IMR-90 (cell line): Measurements from ENCODE around the gene WASHC4. TPM values are rescaled to one million over a fixed set of nuclear protein-coding genes. Genes with fewer than 3 reads are reported as not detected.

Source experiments
- ATAC-seq: fragments of 200-7000 bp; cut with Tn5 transposase; 2 replicates; pipeline ENCODE4 v1.9.1; 2020; ENCODE audit warnings: low read depth, mild to moderate bottlenecking, moderate library complexity
- BruUV-seq: library from RNA; stranded (reverse); fragments of 400-500 nt; replicated peaks from 2 replicates; lab custom pipeline; 2021; lab: Mats Ljungman, UMichigan
- CTCF ChIA-PET: fragments of 300-600 bp; formaldehyde crosslinking; extraction: SDS; loops from one replicate; lab custom pipeline; 2021; ENCODE audit warnings: antibody characterized with exemption; lab: Yijun Ruan, JAX
- POLR2A ChIA-PET: fragments of 300-600 bp; sonication (Branson Sonifier 250); formaldehyde crosslinking; loops from one replicate; lab custom pipeline; 2022; ENCODE audit warnings: antibody characterized with exemption; ENCODE audit not compliant: unreplicated experiment; lab: Charles Lee
- DNase-seq: peaks from one replicate; pipeline ENCODE4 v3.0.0; 2013
- H2AFZ ChIP-seq: replicated peaks from 2 replicates; pipeline ENCODE3; 2013; ENCODE audit warnings: low read length, mild to moderate bottlenecking; ENCODE audit not compliant: poor library complexity
- H2AK5ac ChIP-seq: 2 replicates; pipeline ENCODE4 v1.6.1; 2013; ENCODE audit warnings: low read depth, low read length, inconsistent platforms
- H2AK9ac ChIP-seq: replicated peaks from 2 replicates; pipeline ENCODE3; 2013; ENCODE audit warnings: mild to moderate bottlenecking, low read depth, low read length, moderate library complexity; ENCODE audit not compliant: poor library complexity
- H2BK120ac ChIP-seq: 2 replicates; pipeline ENCODE4 v1.6.1; 2013; ENCODE audit warnings: low read depth, low read length, inconsistent platforms
- H2BK15ac ChIP-seq: 3 replicates; pipeline ENCODE4 v1.6.1; 2013; ENCODE audit warnings: low read depth, low read length, inconsistent platforms
- H2BK20ac ChIP-seq: 2 replicates; pipeline ENCODE4 v1.6.1; 2013; ENCODE audit warnings: low read depth, mild to moderate bottlenecking, inconsistent platforms, low read length, moderate library complexity
- H2BK5ac ChIP-seq: 2 replicates; pipeline ENCODE4 v1.6.1; 2013; ENCODE audit warnings: mild to moderate bottlenecking, low read depth, low read length, inconsistent platforms; ENCODE audit not compliant: poor library complexity, severe bottlenecking
- H3K14ac ChIP-seq: replicated peaks from 2 replicates; pipeline ENCODE4 v1.6.1; 2013; ENCODE audit warnings: low read depth, low read length, inconsistent platforms
- H3K18ac ChIP-seq: 2 replicates; pipeline ENCODE4 v1.6.1; 2013; ENCODE audit warnings: low read depth, low read length, control low read depth
- H3K23ac ChIP-seq: 2 replicates; pipeline ENCODE4 v1.6.1; 2013; ENCODE audit warnings: low read depth, low read length, inconsistent platforms
- H3K27ac ChIP-seq: 2 replicates; pipeline ENCODE4 v1.5.1; 2013; ENCODE audit warnings: mild to moderate bottlenecking, control low read depth, low read length; ENCODE audit not compliant: insufficient read depth
- H3K27me3 ChIP-seq: 2 replicates; pipeline ENCODE4 v1.6.1; 2013; ENCODE audit warnings: low read length; ENCODE audit not compliant: control insufficient read depth, insufficient read depth
- H3K36me3 ChIP-seq: 2 replicates; pipeline ENCODE4 v1.6.1; 2013; ENCODE audit warnings: low read length, mixed read lengths; ENCODE audit not compliant: control insufficient read depth, insufficient read depth
- H3K4ac ChIP-seq: 2 replicates; pipeline ENCODE4 v1.6.1; 2013; ENCODE audit warnings: low read depth, low read length, inconsistent platforms
- H3K4me1 ChIP-seq: 2 replicates; pipeline ENCODE4 v1.6.1; 2013; ENCODE audit warnings: low read length, mixed read lengths; ENCODE audit not compliant: control insufficient read depth, insufficient read depth
- H3K4me2 ChIP-seq: 2 replicates; pipeline ENCODE4 v1.6.1; 2013; ENCODE audit warnings: low read depth, mild to moderate bottlenecking, control low read depth, low read length, moderate library complexity
- H3K4me3 ChIP-seq: 2 replicates; pipeline ENCODE4 v1.5.1; 2013; ENCODE audit warnings: low read depth, mild to moderate bottlenecking, control low read depth, low read length, moderate library complexity; ENCODE audit not compliant: insufficient read depth
- H3K56ac ChIP-seq: 2 replicates; pipeline ENCODE4 v1.6.1; 2013; ENCODE audit warnings: low read length, inconsistent platforms; ENCODE audit not compliant: insufficient read depth; ENCODE audit errors: extremely low read depth
- H3K79me1 ChIP-seq, 2 experiments: 2 replicates each; pipeline ENCODE4 v1.6.1; 2013; ENCODE audit warnings: low read length in 2 of 2, inconsistent platforms in 1 of 2, low read depth in 1 of 2
- H3K9ac ChIP-seq: 2 replicates; pipeline ENCODE4 v1.6.1; 2013; ENCODE audit warnings: low read depth, low read length, control low read depth
- H3K9me1 ChIP-seq: 2 replicates; pipeline ENCODE4 v1.6.1; 2013; ENCODE audit warnings: low read length, inconsistent platforms; ENCODE audit not compliant: insufficient read depth
- H3K9me3 ChIP-seq: 2 replicates; pipeline ENCODE4 v1.6.1; 2013; ENCODE audit warnings: low read length; ENCODE audit not compliant: control insufficient read depth, insufficient read depth
- H4K20me1 ChIP-seq: 2 replicates; pipeline ENCODE4 v1.6.1; 2013; ENCODE audit warnings: low read length, inconsistent platforms; ENCODE audit not compliant: insufficient read depth
- H4K5ac ChIP-seq: 2 replicates; pipeline ENCODE4 v1.6.1; 2013; ENCODE audit warnings: mild to moderate bottlenecking, low read depth, low read length, control low read depth
- H4K8ac ChIP-seq, 2 experiments: 2 replicates each; pipeline ENCODE4 v1.6.1; 2013; ENCODE audit warnings: low read depth in 2 of 2, low read length in 2 of 2, control low read depth in 1 of 2, inconsistent platforms in 1 of 2
- H4K91ac ChIP-seq: 2 replicates; pipeline ENCODE4 v1.6.1; 2013; ENCODE audit warnings: low read depth, low read length, inconsistent platforms; ENCODE audit not compliant: insufficient read depth
- BHLHE40 ChIP-seq: fragments of 150-350 bp; IDR thresholded peaks from 2 replicates; pipeline ENCODE4 v1.6.1; 2016; ENCODE audit warnings: mild to moderate bottlenecking, low read depth, low read length
- CEBPB ChIP-seq: IDR thresholded peaks from 2 replicates; pipeline ENCODE4 v1.6.1; 2012; ENCODE audit warnings: low read depth, low read length, improper control_type of control experiment
- CHD1 ChIP-seq: IDR thresholded peaks from 2 replicates; pipeline ENCODE4 v1.6.1; 2012; ENCODE audit warnings: low read depth, low read length, improper control_type of control experiment
- ELK1 ChIP-seq: fragments of 150-350 bp; IDR thresholded peaks from 2 replicates; pipeline ENCODE4 v1.6.1; 2016; ENCODE audit warnings: low read depth, mild to moderate bottlenecking, low read length, moderate library complexity, borderline replicate concordance
- FOS ChIP-seq: fragments of 150-350 bp; IDR thresholded peaks from 2 replicates; pipeline ENCODE4 v1.6.1; 2016; ENCODE audit warnings: low read depth, low read length
- MAFK ChIP-seq: IDR thresholded peaks from 2 replicates; pipeline ENCODE4 v1.6.1; 2012; ENCODE audit warnings: low read depth, low read length, improper control_type of control experiment
- MAZ ChIP-seq: IDR thresholded peaks from 2 replicates; pipeline ENCODE4 v1.6.1; 2012; ENCODE audit warnings: low read depth, mild to moderate bottlenecking, low read length, improper control_type of control experiment, moderate library complexity, borderline replicate concordance
- MXI1 ChIP-seq: IDR thresholded peaks from 2 replicates; pipeline ENCODE4 v1.6.1; 2012; ENCODE audit warnings: low read depth, mild to moderate bottlenecking, low read length, moderate library complexity, borderline replicate concordance
- NFE2L2 ChIP-seq: fragments of 150-350 bp; IDR thresholded peaks from 2 replicates; pipeline ENCODE4 v1.6.1; 2016; ENCODE audit warnings: low read depth, mild to moderate bottlenecking, low read length
- POLR2A ChIP-seq: IDR thresholded peaks from 2 replicates; pipeline ENCODE4 v1.6.1; 2012; ENCODE audit warnings: mild to moderate bottlenecking, low read depth, low read length
- RAD21 ChIP-seq: IDR thresholded peaks from 2 replicates; pipeline ENCODE4 v1.6.1; 2012; ENCODE audit warnings: low read length, improper control_type of control experiment
- RCOR1 ChIP-seq: IDR thresholded peaks from 2 replicates; pipeline ENCODE4 v1.6.1; 2012; ENCODE audit warnings: mild to moderate bottlenecking, low read length, improper control_type of control experiment; ENCODE audit not compliant: insufficient replicate concordance
- RFX5 ChIP-seq: IDR thresholded peaks from 2 replicates; pipeline ENCODE4 v1.8.0; 2012; ENCODE audit warnings: low read depth, mild to moderate bottlenecking, low read length, moderate library complexity
- SMC3 ChIP-seq: fragments of 150-350 bp; IDR thresholded peaks from 2 replicates; pipeline ENCODE4 v1.6.1; 2016; ENCODE audit warnings: low read depth, mild to moderate bottlenecking, antibody characterized with exemption, low read length, moderate library complexity
- USF2 ChIP-seq: fragments of 150-350 bp; IDR thresholded peaks from 2 replicates; pipeline ENCODE4 v1.6.1; 2017; ENCODE audit warnings: mild to moderate bottlenecking, antibody characterized with exemption, low read length, low read depth
- WGBS, 2 experiments: methylation state at CpG; one replicate each; pipeline versions ENCODE4 v1.1.5 to v1.1.7; 2013; ENCODE audit warnings: missing lambda C conversion rate in 2 of 2; ENCODE audit not compliant: insufficient read length in 1 of 2; ENCODE audit errors: extremely low coverage in 2 of 2; 5-methylcytosine and 5-hydroxymethylcytosine counted together
- dilution Hi-C: fragments of 300-500 bp; cut with HindIII; formaldehyde crosslinking; loops from one replicate; pipeline ENCODE4 v1.14.3; 2018; ENCODE audit warnings: low sequenced_read_pairs; ENCODE audit not compliant: unreplicated experiment
- in situ Hi-C: fragments of 300-500 bp; cut with MboI; formaldehyde crosslinking; loops from 3 replicates; pipeline ENCODE4 v1.14.3; 2019; ENCODE audit warnings: low sequenced_read_pairs, inconsistent platforms, mixed read lengths
- intact Hi-C: fragments of 100-400 bp; cut with micrococcal nuclease; formaldehyde crosslinking; loops from 2 replicates; pipeline ENCODE4 v1.10.0; 2022
- polyA plus RNA-seq, 3 experiments: library from polyadenylated mRNA; depleted of rRNA; stranded (reverse); fragments of >200 nt; gene quantifications; 2 replicates each; pipeline ENCODE4 v1.2.3, GENCODE V29; 2012; ENCODE audit warnings: low replicate concordance in 1 of 3
- total RNA-seq: library from RNA; depleted of rRNA; stranded (reverse); fragments of >200 nt; gene quantifications from 2 replicates; pipeline ENCODE4 v1.2.3, GENCODE V29; 2012
- TF ChIP-seq, protein P1 (sequence below): conservative IDR thresholded peaks from 2 replicates; pipeline ENCODE4 v1.5.1; 2012; ENCODE audit warnings: mild to moderate bottlenecking, low read depth, low read length, improper control_type of control experiment

WASHC4 gene
- total and polyA plus RNA-seq, 2 of the 4 experiments (the other 2 are of a cell fraction) = 16.4 to 47.0 TPM

DNA sequence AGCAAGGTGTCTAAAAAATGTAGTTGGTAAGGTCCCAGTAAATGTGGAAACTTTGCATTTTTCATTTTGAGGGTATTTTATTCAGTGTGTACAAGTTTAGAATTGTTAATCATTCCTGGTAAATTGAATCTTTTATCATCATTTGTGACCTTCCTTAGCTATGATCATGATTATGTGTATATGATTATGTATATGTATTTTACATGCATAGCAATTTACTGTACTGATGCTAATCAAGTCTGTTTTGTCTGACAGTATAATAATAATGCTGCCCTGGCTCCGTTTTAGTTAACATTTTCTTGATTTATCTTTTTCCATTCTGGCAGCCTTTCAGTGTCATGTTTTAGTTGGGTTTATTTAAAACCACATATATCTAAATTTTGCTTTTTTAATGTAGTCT, 9.4 kb downstream of the WASHC4 start:
- Histone ChIP-seq H2AK9ac (no peak overlapping the region), H2BK20ac (no peak overlapping the region)

More for the DNA sequence above, 9.4 kb downstream of the WASHC4 start:
- no peak overlapping the region for H4K5ac ChIP-seq
- H3K27ac ChIP-seq = no peak overlapping the region
- no peak overlapping the region for H3K18ac ChIP-seq
- H3K56ac ChIP-seq = no peak overlapping the region
- H2BK15ac ChIP-seq = no peak overlapping the region
- no peak overlapping the region for H3K14ac ChIP-seq
- H3K9ac ChIP-seq = no peak overlapping the region
- intact Hi-C loops (loop anchor here (5.0 kb wide), 1 partner anchor 35 kb away; no protein-coding TSS in a partner anchor), in situ Hi-C loops (no loop called here), dilution Hi-C loops (no loop called here)
- H3K4ac ChIP-seq = no peak overlapping the region
- no CpG with 5 or more reads among the region's 1 CpG for WGBS, 2 experiments
- H2BK5ac ChIP-seq = no peak overlapping the region
- H2AK5ac ChIP-seq = no peak overlapping the region
- no peak overlapping the region for H3K23ac ChIP-seq
- ATAC-seq (no peak), DNase-seq (no peak)
- H3K9me3 ChIP-seq = no peaks in the 10 kb centered on the region
- no peak overlapping the region for H4K8ac ChIP-seq
- ChIA-PET POLR2A (interaction anchor here (1.3 kb wide), 1 partner anchor 9 kb away, joined by 3 read pairs; the partner anchor contains the start of gene WASHC4), CTCF (interaction anchor here (1.1 kb wide), 1 partner anchor 15 kb away, joined by 4 read pairs; no protein-coding TSS in a partner anchor)
- no peak overlapping the region for H2AFZ ChIP-seq
- no peak overlapping the region for H2BK120ac ChIP-seq
- no peak overlapping the region for H3K4me2 ChIP-seq
- peaks cover 12% of the 10 kb centered on the region; the same call in 1 of the 2 replicates for H4K20me1 ChIP-seq
- H3K79me1 ChIP-seq = peaks cover 16 to 29% of the 10 kb centered on the region in 2 experiments
- H3K4me1 ChIP-seq = peaks cover 2% of the 10 kb centered on the region; the same call in 1 of the 2 replicates
- H3K36me3 ChIP-seq = peaks cover 29% of the 10 kb centered on the region
- no peaks in the 10 kb centered on the region; the same call in 1 of the 2 replicates for H3K9me1 ChIP-seq
- H3K27me3 ChIP-seq = no peaks in the 10 kb centered on the region
- no peak overlapping the region for H4K91ac ChIP-seq
- no TSS peak for BruUV-seq
- no peak overlapping the region for H3K4me3 ChIP-seq
- no peak for TF ChIP-seq BHLHE40
- TF ChIP-seq FOS = no peak
- TF ChIP-seq MAZ = no peak
- TF ChIP-seq RCOR1 = no peak
- no peak for TF ChIP-seq RFX5
- no peak for TF ChIP-seq CEBPB
- no peak for TF ChIP-seq USF2
- TF ChIP-seq, protein P1, sequence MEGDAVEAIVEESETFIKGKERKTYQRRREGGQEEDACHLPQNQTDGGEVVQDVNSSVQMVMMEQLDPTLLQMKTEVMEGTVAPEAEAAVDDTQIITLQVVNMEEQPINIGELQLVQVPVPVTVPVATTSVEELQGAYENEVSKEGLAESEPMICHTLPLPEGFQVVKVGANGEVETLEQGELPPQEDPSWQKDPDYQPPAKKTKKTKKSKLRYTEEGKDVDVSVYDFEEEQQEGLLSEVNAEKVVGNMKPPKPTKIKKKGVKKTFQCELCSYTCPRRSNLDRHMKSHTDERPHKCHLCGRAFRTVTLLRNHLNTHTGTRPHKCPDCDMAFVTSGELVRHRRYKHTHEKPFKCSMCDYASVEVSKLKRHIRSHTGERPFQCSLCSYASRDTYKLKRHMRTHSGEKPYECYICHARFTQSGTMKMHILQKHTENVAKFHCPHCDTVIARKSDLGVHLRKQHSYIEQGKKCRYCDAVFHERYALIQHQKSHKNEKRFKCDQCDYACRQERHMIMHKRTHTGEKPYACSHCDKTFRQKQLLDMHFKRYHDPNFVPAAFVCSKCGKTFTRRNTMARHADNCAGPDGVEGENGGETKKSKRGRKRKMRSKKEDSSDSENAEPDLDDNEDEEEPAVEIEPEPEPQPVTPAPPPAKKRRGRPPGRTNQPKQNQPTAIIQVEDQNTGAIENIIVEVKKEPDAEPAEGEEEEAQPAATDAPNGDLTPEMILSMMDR = no peak
- TF ChIP-seq SMC3 = no peak
- no peak for TF ChIP-seq CHD1
- TF ChIP-seq POLR2A = no peak
- no peak for TF ChIP-seq ELK1
- TF ChIP-seq MAFK = no peak
- no peak for TF ChIP-seq NFE2L2
- TF ChIP-seq RAD21 = no peak
- no peak for TF ChIP-seq MXI1
